ENCODE data around the gene ALOX5.

- TF ChIP-seq CTCF (IDR thresholded peaks at IDR 0.05) (no peak), EP300 (IDR thresholded peaks at IDR 0.05) (no peak)
Observed at GRCh38 chr10:45377858-45378257, 3.8 kb downstream of the ALOX5 start.
